Epithelial cell of umbilical artery (primary cell): ENCODE results near the gene ARHGEF37. TPM values are rescaled to one million over a fixed set of nuclear protein-coding genes. Genes with fewer than 3 reads are reported as not detected.

Experiments used
- total RNA-seq: library from RNA; depleted of rRNA; stranded (reverse); fragments of >200 nt; gene quantifications from 2 replicates; pipeline ENCODE4 v1.2.3, GENCODE V29; 2014

ARHGEF37 gene, protein sequence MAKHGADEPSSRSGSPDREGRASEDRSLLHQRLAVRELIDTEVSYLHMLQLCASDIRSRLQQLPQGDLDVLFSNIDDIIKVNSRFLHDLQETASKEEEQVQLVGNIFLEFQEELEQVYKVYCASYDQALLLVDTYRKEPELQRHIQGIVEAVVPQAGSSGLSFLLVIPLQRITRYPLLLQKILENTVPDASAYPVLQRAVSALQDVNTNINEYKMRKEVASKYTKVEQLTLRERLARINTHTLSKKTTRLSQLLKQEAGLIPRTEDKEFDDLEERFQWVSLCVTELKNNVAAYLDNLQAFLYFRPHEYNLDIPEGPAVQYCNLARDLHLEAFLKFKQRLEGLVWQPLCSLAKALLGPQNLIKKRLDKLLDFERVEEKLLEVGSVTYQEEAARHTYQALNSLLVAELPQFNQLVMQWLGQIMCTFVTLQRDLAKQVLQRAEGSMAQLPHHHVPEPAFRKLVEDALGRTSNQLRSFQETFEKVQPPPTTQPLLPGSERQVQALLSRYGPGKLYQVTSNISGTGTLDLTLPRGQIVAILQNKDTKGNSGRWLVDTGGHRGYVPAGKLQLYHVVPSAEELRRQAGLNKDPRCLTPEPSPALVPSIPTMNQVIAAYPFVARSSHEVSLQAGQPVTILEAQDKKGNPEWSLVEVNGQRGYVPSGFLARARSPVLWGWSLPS
- total RNA-seq, result 4.5 and 4.9 TPM in 2 replicates

GRCh38 chr5:149581192-149581861 is at the start of gene ARHGEF37:
Gene ARHGEF37, plus strand, starts transcription at chr5:149581498. Its CDS starts 16,272 bp downstream, at chr5:149597770.

GRCh38 chr5:149551227-149552037 is 29.9 kb upstream of the ARHGEF37 start, which contains the start of gene CSNK1A1:
Gene CSNK1A1, minus strand, starts transcription at chr5:149551439. Its CDS starts 475 bp downstream, at chr5:149550964.

Other genes with a start within 250 kb of the ARHGEF37 start
- gene GRPEL2, start 236.0 kb upstream of the ARHGEF37 start, total RNA-seq, result 30.5 and 36.5 TPM in 2 replicates
- gene PCYOX1L, start 223.5 kb upstream of the ARHGEF37 start, total RNA-seq, result 10.4 and 18.5 TPM in 2 replicates
- 0.91 TPM in 1 of 2 replicates, not detected in the other for gene IL17B, start 202.2 kb upstream of the ARHGEF37 start, total RNA-seq
- 371 and 522 TPM in 2 replicates for gene CSNK1A1, start 30.1 kb upstream of the ARHGEF37 start, total RNA-seq
- gene PPARGC1B, start 148.8 kb downstream of the ARHGEF37 start, total RNA-seq, result 0.32 and 0.61 TPM in 2 replicates